Sigmoid colon (tissue), 7 donors: Measurements from ENCODE around the gene UTP11. TPM values are rescaled to one million over a fixed set of nuclear protein-coding genes. Genes with fewer than 3 reads are reported as not detected.

Experiments used
- DNase-seq: peaks from one replicate; pipeline ENCODE4 v3.0.0-alpha.2; 2019
- H3K27ac ChIP-seq, 4 donors: fragments of 200-600 bp; sonication (generic); one replicate each; pipeline ENCODE4 v1.5.1; 2016 to 2019; ENCODE audit warnings: mild to moderate bottlenecking in 1 of 4
- H3K27me3 ChIP-seq, 3 donors: fragments of 200-600 bp; sonication (generic); one replicate each; pipeline ENCODE4 v1.5.1; 2019; ENCODE audit warnings: mild to moderate bottlenecking in 1 of 3
- H3K36me3 ChIP-seq, 4 donors: fragments of 200-600 bp; sonication (generic); one replicate each; pipeline ENCODE4 v1.5.1; 2016 to 2019
- H3K4me1 ChIP-seq, 4 donors: fragments of 200-600 bp; sonication (generic); one replicate each; pipeline ENCODE4 v1.5.1; 2017 to 2019
- H3K4me3 ChIP-seq, 4 donors: fragments of 200-600 bp; sonication (generic); one replicate each; pipeline ENCODE4 v1.5.1; 2017 to 2019; ENCODE audit warnings: mild to moderate bottlenecking in 2 of 4, moderate library complexity in 1 of 4
- H3K9me3 ChIP-seq, 4 donors: fragments of 200-600 bp in 3 of 4; sonication (generic) in 3 of 4; one replicate each; pipeline versions ENCODE4 v1.5.1 to v1.6.1; 2013 to 2019
- CTCF ChIP-seq, 4 experiments: fragments of 450-650 bp in 3 of 4; fragments of 200-600 bp in 1 of 4; IDR thresholded peaks; one replicate each; pipeline ENCODE4 v1.5.1; 2016 to 2019; ENCODE audit warnings: antibody characterized with exemption in 4 of 4, mild to moderate bottlenecking in 3 of 4, moderate library complexity in 2 of 4
- EP300 ChIP-seq, 4 donors: sonication (generic); formaldehyde crosslinking; IDR thresholded peaks; one replicate each; pipeline ENCODE4 v1.6.1; 2017; ENCODE audit warnings: antibody characterized with exemption in 4 of 4
- POLR2A ChIP-seq, 2 donors: fragments of 450-650 bp; IDR thresholded peaks; one replicate each; pipeline ENCODE4 v1.6.1; 2016; ENCODE audit warnings: antibody characterized with exemption in 2 of 2, mild to moderate bottlenecking in 2 of 2, moderate library complexity in 2 of 2
- POLR2AphosphoS5 ChIP-seq, 4 donors: sonication (generic); formaldehyde crosslinking; IDR thresholded peaks; one replicate each; pipeline ENCODE4 v1.6.1; 2017; ENCODE audit warnings: antibody characterized with exemption in 4 of 4
- WGBS, 2 donors: extraction: QIAGEN DNeasy Blood & Tissue Kit; methylation state at CpG; one replicate each; pipeline ENCODE4 v1.1.7; 2013; 5-methylcytosine and 5-hydroxymethylcytosine counted together
- intact Hi-C: fragments of 100-400 bp; cut with DNase I; formaldehyde crosslinking; loops from one replicate; pipeline ENCODE4 v1.15.1; 2023
- polyA plus RNA-seq, 3 donors: library from polyadenylated mRNA; stranded (reverse); fragments of 200-250 nt; gene quantifications; one replicate each; pipeline ENCODE4 v1.2.3, GENCODE V29; 2013
- small RNA-seq, 3 donors: library from RNA; depleted of rRNA; stranded (forward); fragments of <200 nt; gene quantifications; one replicate each; pipeline ENCODE3, GENCODE V24; 2016
- total RNA-seq, 4 donors: library from RNA; depleted of rRNA; stranded (reverse); fragments of >200 nt; gene quantifications; one replicate each; pipeline ENCODE4 v1.1.0, GENCODE V29; 2016
- donor health status: healthy with polysubstance abuse.
- donor health status: Bipolar disorder and iron deficiency.
- donor health status: healthy.

UTP11 gene
- total and polyA plus RNA-seq, 7 donors = 14.4 to 76.5 (median 54.8) TPM

GRCh38 chr1:38073534-38074301, 61.2 kb downstream of the UTP11 start:
- Histone ChIP-seq H3K36me3 (no peaks in the 10 kb centered on the region), H3K9me3 (no peaks in the 10 kb centered on the region), H3K4me1 (no peaks in the 10 kb centered on the region), H3K27me3 (peaks cover 0 to 38% (median 11%) of the 10 kb centered on the region in 3 donors), H3K27ac (no peak overlapping the region), H3K4me3 (no peak overlapping the region)
- DNase-seq = no peak
- TF ChIP-seq POLR2AphosphoS5 (IDR thresholded peaks at IDR 0.05) = no peak
- no peak for TF ChIP-seq POLR2A (IDR thresholded peaks at IDR 0.05)
- TF ChIP-seq EP300 (IDR thresholded peaks at IDR 0.05) = no peak
- TF ChIP-seq CTCF (IDR thresholded peaks at IDR 0.05) = no peak
- intact Hi-C loops = no loop called here
- WGBS, 2 donors = 36 to 53% methylated on average over 9 of the region's 9 CpGs

- intact Hi-C loops = no loop called here
- Histone ChIP-seq H3K36me3 (no peaks in the 10 kb centered on the region), H3K4me1 (no peaks in the 10 kb centered on the region), H3K27me3 (peaks cover 0 to 32% (median 7%) of the 10 kb centered on the region in 3 donors), H3K4me3 (no peak overlapping the region), H3K9me3 (no peaks in the 10 kb centered on the region), H3K27ac (no peak overlapping the region)
- no peak for TF ChIP-seq POLR2A (IDR thresholded peaks at IDR 0.05)
- no peak for TF ChIP-seq POLR2AphosphoS5 (IDR thresholded peaks at IDR 0.05)
- TF ChIP-seq CTCF (IDR thresholded peaks at IDR 0.05) = no peak
- TF ChIP-seq EP300 (IDR thresholded peaks at IDR 0.05) = no peak
- DNase-seq = no peak
- WGBS, 2 donors = 88 to 89% methylated on average over 4 of the region's 4 CpGs
Measured at GRCh38 chr1:38074302-38074677, 61.8 kb downstream of the UTP11 start.

Small RNAs within 50 kb of the gene (small RNA-seq; reads per million reads assigned to genes)
- gene RNU6-510P = 0 reads per million in 3 donors

Other genes with a start within 250 kb of the UTP11 start
- gene EPHA10, start 247.6 kb upstream of the UTP11 start, total RNA-seq = under 1 TPM; 0.14 to 0.83 (median 0.52) TPM
- gene EPHA10, start 247.6 kb upstream of the UTP11 start, polyA plus RNA-seq = 10 to 100 TPM in 1 of 3 donors, 1 to 10 TPM in 2; 5.4 to 33.3 (median 7.6) TPM
- 1 to 10 TPM; 1.1 to 1.8 (median 1.4) TPM for gene MANEAL, start 218.9 kb upstream of the UTP11 start, total RNA-seq
- 1 to 10 TPM in 2 of 3 donors, under 1 TPM in 1; 0.60 to 5.2 (median 1.2) TPM for gene MANEAL, start 218.9 kb upstream of the UTP11 start, polyA plus RNA-seq
- gene C1orf122, start 204.9 kb upstream of the UTP11 start, total RNA-seq = 100 to 1,000 TPM in 1 of 4 donors, 10 to 100 TPM in 3; 61.9 to 105 (median 90.8) TPM
- gene C1orf122, start 204.9 kb upstream of the UTP11 start, polyA plus RNA-seq = 10 to 100 TPM; 43.2 to 54.6 (median 51.1) TPM
- gene YRDC, start 204.5 kb upstream of the UTP11 start, total RNA-seq = 10 to 100 TPM in 2 of 4 donors, 1 to 10 TPM in 2; 4.4 to 12.4 (median 9.5) TPM
- 10 to 100 TPM; 14.4 to 19.0 (median 15.5) TPM for gene YRDC, start 204.5 kb upstream of the UTP11 start, polyA plus RNA-seq
- gene MTF1, start 153.1 kb upstream of the UTP11 start, total RNA-seq = 1 to 10 TPM; 3.9 to 6.6 (median 4.4) TPM
- gene MTF1, start 153.1 kb upstream of the UTP11 start, polyA plus RNA-seq = 1 to 10 TPM; 2.4 to 8.6 (median 5.3) TPM
- 10 to 100 TPM; 29.0 to 34.1 (median 31.7) TPM for gene INPP5B, start 65.7 kb upstream of the UTP11 start, total RNA-seq
- gene INPP5B, start 65.7 kb upstream of the UTP11 start, polyA plus RNA-seq = 10 to 100 TPM in 1 of 3 donors, 1 to 10 TPM in 2; 5.1 to 18.3 (median 5.4) TPM
- 10 to 100 TPM; 41.4 to 50.1 (median 44.7) TPM for gene SF3A3, start 22.7 kb upstream of the UTP11 start, total RNA-seq
- 10 to 100 TPM; 15.0 to 30.4 (median 20.6) TPM for gene SF3A3, start 22.7 kb upstream of the UTP11 start, polyA plus RNA-seq
- 10 to 100 TPM; 38.9 to 76.4 (median 46.6) TPM for gene FHL3, start 7.2 kb upstream of the UTP11 start, total RNA-seq
- 10 to 100 TPM in 1 of 3 donors, 1 to 10 TPM in 2; 2.5 to 13.4 (median 9.0) TPM for gene FHL3, start 7.2 kb upstream of the UTP11 start, polyA plus RNA-seq
- not detected for gene POU3F1, start 34.1 kb downstream of the UTP11 start, total RNA-seq
- under 1 TPM in 1 of 3 donors, not detected in 2; 0.09 TPM for gene POU3F1, start 34.1 kb downstream of the UTP11 start, polyA plus RNA-seq